GM19455 (cell line): Measurements from ENCODE around the gene CACTIN.
"Not testable (repeated sequence)": the region's sequence is repeated elsewhere in the genome, so short reads cannot be mapped to it uniquely, and the experiment has no call there.

Experiments
- ATAC-seq: cut with Tn5 transposase; IDR thresholded peaks from one replicate; pipeline ENCODE4 v1.9.1; 2021; ENCODE audit not compliant: unreplicated experiment

The CACTIN gene

DNA sequence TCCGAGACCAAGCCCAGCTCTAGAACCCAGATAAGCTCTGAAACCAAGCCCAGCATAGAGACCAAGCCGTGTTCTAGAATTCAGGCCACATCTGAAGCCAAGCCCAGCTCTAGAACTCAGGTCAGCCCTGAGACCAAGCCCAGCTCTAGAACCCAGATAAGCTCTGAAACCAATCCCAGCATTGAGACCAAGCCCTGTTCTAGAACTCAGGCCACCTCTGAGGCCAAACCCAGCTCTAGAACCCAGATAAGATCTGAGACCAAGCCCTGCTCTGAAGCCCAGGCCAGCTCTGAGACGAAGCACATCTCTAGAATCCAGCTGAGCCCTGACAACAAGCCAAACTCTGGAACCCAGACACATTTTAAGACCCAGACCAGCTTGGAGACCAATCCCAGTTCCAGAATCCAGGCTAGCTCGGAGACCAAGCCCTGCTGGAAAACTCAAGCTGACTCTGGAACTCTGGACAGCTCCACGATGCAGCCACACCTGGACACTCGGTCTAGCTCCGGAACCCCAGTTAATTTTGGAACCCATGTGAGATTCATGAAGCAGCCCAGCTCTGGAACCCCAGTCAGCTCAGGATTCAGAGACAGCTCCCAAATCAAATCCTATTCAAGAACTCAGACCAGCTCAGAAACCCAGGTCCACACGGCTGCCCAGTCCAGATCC lies 35.5 kb downstream of the CACTIN start:
- ATAC-seq, result no peak

DNA sequence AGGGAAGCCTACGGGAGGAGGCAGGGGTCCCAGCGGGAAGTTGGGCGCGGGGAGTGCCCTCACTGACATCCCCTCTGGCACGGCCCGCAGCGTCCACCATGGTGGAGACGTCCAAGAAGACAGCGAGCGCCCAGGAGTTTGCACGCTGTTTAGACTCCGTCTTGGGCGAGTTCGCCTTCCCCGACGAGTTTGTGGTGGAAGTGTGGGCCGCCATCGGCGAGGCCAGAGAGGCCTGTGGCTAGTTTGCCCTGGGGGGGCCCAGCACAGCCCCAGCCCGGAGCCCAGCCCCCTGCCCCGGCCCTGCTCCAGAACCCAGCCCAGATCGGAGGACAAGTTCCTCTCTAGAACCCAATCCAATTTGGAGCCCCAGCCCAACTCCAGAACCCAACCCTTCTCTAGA lies 36.6 kb downstream of the CACTIN start:
- ATAC-seq, result no peak

DNA sequence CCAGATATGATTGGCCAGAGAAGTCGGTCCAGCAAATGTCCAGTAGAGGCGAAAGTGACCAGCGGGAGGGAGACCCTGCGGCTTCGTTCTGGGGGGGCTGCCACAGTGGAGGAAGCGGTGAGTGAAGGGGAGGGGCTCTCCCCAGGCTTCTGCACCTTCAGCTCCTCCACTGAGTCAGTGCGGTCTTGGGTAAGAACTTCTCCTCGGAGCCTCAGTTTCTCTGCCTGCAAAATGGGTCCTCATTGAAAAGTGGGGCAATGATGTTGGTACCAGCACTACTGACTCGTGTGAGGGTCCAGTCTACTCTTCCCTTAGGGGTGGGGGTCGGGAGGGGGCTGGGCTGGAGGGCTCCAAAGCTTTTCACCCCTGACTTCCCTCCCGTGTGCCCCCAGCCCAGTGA lies 37.2 kb downstream of the CACTIN start:
- no peak for ATAC-seq

DNA sequence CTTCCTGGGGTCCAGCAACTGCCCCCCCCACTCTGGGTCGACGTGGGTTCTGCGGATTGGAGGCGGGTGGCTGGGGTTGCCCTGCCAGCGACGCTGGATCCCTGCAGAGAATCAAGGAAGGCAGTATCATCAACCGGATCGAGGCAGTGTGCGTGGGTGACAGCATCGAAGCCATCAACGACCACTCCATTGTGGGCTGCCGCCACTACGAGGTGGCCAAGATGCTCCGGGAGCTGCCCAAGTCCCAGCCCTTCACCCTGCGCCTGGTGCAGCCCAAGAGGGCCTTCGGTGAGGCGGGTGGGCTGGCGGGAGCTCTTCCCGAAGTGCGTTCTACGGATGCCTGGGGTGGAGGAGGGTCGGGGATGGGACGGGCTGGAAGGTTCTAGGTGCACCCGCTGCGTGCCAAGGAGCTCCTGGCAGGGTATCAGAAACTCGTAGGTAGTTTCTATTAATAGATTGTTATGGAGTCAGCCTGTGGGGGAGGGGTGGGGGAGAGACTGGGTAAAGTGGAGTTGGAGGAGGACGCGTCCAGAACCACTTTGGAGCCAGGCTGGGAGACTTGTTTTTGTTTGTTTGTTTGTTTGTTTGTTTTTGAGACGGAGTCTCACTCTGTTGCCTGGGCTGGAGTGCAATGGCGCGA lies 39.8 kb downstream of the CACTIN start:
- ATAC-seq, result no peak

DNA sequence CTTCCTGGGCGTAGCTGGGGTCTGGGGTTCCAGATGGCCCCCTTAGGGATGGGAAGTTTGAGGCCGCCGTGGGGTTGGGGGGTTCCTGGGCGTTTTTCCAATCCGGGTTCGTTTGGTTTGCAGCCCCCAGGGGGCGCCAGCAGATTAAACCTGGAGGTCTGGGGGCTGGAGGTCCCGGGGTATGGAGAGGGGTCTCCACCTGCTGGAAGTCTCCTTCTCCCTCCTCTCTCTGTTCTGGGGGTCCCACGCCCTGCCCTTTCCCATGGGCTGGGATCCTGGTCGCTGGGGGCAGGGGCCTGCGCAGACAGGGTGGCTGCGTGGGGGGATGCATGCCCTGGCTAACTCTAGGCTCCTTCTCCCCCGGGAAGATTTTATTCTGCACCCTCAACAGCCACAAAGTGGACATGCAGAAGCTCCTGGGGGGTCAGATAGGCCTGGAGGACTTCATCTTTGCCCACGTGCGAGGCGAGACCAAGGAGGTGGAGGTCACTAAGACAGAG lies 40.4 kb downstream of the CACTIN start:
- ATAC-seq, result no peak

DNA sequence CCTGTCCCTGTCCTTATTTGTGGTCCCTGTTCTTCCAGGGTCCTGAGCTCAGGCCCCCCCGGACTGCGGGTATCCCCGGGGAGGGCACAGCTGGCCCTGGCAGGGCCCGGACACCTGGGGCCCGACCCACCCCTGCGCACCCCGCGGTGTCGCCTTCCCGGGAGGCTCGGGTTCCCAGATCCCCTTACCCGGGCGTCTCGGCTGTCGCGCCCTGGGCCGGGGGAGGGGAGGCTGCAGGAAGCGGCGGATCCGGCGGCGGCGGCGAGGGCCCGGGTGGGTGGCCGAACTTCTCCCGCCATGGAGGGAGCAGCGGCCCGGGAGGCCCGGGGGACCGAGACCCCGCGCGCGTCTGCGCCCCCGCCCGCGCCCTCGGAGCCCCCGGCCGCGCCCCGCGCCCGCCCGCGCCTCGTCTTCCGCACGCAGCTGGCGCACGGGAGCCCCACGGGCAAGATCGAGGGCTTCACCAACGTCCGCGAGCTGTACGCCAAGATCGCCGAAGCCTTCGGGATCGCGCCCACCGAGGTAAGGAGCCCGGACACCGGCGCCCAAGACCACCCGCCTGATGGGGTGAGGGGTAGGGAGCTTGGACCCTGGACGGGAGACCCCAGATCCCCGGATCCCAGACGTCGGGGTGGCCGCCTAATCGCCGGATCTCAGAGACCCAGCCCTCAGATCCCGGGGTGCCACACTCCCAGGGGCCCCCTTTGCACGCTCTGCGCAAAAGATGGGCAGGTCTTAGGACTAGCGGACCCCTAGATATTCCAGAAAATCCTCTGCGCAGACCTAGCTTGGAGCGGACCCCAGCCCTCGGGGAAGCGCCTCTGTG lies 41.1 kb downstream of the CACTIN start, which contains the start of gene GIPC3:
TSS of gene GIPC3 (plus strand) at position 178 of the 826 bp plus-strand sequence. CDS start at position 298, 120 bp downstream.
- no peak for ATAC-seq

DNA sequence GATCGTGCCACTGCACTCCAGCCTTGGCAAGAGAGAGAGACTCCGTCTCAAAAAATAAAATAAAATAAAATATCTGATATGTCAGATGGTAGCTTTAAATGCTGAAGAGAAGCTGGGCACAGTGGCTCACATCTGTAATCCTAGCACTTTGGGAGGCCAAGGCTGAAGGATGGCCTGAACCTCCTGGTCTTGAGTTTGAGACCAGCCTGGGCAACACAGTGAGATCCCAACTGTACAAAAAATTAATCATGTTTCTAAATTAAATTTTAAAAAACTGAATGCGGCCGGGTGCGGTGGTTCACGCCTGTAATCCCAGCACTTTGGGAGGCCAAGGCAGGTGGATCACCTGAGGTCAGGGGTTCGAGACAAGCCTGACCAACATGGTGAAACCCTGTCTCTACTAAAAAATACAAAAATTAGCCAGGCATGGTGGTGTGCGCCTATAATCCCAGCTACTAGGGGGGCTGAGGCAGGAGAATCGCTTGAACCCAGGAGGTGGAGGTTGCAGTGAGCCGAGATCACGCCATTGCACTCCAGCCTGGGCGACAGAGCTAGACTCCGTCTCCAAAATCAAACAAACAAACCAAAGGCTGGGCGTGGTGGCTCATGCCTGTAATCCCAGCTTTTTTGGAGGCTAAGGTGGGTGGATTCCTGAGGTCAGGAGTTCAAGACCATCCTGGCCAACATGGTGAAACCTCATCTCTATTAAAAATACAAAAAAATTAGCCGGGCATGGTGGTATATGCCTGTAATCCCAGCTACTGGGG lies 42.4 kb downstream of the CACTIN start:
- not testable (repeated sequence) for ATAC-seq

DNA sequence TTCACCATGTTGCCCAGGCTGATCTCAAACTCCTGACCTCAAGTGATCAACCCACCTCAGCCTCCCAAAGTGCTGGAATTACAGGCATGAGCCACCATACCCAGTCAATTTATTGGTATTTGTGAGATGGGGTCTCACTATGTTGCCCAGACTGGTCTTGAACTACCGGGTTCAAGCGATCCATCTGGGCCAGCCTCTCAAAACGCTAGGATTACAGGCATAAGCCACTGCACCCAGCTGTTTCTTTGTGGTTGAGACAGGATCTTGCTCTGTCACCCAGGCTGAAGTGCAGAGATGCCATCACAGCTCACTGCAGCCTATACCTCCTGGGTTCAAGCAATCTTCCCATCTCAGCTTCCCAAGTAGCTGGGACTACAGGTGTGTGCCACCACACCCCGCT lies 44.8 kb downstream of the CACTIN start:
- not testable (repeated sequence) for ATAC-seq

DNA sequence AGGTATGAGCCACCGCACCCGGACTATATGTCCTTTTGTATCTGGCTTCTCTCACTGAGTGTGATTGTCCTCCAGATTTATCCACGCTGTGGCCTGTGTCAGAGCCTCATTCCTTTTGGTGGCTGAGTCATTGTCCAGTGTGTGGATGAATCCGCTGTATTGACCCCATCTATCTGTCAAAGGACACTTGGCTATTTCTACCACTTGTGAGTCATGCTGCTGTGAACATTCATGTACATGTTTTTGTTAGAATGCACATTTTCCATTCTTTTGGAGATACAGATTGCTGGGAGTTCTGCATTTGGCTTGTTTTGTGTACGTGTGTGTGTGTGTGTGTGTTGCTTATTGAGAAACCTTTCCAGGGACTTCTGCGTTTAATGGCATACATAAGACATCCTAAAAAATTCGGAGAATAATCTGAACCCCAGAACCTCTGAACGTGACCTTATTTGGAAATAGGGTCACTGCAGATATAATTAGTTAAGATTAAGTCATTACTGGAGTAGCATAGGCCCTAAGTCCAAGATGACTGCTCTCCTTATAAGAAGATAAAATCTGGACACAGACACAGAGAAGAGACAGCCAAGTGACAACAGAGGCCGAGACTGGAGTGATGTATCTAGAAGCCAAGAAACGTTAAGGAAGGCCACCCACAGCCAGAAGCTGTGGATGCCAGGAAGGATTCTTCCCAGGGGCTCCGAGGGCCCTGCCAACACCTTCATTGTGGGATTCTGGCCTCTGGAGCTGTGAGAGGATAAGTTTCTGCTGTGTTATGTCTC lies 46.2 kb downstream of the CACTIN start:
- ATAC-seq, result no peak

DNA sequence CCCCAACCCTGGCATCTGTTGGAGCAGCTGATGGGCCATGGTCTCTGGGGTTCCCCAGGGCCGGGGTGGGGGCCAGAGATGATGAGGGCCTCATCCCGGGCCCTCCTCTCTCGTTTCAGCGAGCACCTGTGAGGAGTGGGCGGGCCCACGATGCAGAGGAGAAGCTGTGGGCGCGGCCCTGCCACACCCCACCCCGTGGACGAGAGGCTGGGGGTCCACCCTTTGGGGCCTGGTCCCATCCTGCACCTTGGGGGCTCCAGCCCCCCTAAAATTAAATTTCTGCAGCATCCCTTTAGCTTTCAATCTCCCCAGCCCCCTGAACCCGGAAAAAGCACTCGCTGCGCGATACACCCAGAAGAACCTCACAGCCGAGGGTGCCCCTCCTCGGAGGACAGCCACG lies 48.2 kb downstream of the CACTIN start:
- ATAC-seq, result no peak

DNA sequence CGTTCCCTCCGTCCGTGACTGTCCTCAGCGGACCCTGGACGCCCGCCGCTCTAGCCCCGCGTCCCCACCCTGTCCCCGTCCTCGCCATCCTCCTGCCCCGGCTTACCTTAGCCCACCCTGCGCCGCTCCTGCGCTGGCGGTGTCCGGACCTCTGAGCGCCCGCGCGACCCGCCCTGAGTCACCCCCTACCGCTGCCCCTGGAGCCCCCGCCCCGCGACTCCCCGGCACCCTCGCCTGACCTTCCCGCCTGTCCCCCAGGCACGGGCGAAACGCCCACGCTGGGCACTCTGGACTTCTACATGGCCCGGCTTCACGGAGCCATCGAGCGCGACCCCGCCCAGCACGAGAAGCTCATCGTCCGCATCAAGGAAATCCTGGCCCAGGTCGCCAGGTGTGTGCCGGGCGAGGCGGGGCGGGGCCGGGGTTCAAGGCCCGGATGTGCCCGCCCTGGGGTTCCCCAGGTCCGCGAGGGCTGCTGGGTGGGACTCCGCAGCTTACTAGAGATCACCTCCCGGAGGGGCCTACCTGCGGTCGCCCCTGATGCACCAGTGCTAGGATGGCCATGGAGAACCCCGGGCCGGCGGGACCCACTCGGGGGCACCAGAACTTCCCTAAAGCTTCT lies 48.8 kb downstream of the CACTIN start:
- ATAC-seq, result no peak

DNA sequence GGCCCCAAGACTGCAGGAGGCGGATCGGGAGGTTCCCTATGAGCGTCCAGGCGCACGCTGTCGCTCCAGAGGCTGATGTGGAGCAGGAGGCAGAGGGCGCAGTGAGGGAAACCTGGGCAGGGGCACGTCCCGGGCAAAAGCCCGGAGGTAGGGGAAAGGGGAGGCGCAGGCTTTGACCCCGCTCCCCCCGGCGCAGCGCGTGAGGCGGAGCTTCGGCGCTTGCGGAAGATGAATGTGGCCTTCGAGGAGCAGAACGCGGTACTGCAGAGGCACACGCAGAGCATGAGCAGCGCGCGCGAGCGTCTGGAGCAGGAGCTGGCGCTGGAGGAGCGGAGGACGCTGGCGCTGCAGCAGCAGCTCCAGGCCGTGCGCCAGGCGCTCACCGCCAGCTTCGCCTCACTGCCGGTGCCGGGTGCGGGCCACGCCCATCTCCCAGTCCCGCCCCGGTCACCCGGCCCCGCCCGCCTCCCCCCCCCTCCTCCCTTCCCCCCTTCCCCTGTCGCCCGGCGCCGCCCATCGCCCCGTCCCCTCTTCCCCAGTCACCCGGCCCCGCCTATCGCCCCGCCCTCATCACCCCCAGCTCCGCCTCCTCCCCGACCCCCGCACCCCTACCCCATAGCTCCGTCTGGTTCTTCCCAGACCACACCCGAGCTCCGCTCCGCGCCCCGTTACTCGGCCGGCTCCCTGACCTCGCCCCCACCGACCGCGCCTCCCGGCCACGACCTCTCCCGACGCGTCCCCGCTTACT lies 49.7 kb downstream of the CACTIN start:
- ATAC-seq, result no peak

DNA sequence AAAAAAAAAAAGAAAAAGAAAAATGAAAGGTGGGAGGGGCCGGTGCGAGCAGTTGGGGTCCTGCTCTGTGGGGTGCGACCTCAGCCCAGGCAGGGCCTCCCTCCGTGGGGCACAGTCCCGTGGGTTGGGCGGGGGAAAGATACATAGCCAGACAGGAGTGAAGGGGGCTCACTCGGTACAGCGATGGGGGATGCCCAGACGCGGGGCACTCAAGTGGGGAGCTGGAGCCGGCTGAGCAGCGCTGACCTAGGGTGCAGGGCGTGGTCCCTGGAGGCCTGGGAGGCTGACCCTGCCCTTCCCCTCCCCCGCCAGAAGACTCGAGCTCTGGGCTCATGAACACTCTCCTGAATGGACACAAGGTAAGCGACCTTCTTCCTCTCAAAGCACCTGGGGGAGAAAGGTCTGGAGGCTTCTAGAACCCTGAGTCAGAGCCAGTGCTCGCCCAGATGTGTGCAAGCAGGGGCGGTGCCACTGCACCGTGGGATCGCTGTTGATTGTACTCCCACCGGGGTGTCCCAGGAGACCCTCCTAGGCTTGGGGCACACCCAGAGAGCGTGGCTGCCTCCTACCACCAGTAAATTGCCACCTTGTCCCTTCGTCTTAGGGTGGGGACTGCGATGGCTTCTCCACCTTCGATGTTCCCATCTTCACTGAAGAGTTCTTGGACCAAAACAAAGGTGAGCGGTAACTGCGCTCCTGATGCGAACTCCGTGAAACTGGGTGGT lies 50.5 kb downstream of the CACTIN start:
- ATAC-seq, result no peak

DNA sequence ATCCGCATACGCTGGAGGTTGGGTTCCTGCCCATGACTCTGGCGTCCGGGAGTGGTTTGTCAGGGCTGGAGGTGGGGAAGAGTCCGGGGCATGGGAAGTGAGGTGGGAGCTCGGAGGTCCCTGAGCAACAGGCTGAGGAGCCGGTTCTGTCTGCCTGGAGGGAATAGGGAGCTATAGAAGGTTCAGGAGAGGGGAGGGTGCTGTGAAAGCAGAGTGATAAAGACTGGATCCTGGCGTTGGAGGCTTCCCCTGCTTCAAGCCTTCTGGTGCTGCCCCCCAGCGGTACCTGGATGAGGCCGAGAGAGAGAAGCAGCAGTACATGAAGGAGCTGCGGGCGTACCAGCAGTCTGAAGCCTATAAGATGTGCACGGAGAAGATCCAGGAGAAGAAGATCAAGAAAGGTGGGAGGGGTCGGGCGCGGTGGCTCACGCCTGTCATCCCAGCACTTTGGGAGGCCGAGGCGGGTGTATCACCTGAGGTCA lies 51.3 kb downstream of the CACTIN start:
- no peak for ATAC-seq

DNA sequence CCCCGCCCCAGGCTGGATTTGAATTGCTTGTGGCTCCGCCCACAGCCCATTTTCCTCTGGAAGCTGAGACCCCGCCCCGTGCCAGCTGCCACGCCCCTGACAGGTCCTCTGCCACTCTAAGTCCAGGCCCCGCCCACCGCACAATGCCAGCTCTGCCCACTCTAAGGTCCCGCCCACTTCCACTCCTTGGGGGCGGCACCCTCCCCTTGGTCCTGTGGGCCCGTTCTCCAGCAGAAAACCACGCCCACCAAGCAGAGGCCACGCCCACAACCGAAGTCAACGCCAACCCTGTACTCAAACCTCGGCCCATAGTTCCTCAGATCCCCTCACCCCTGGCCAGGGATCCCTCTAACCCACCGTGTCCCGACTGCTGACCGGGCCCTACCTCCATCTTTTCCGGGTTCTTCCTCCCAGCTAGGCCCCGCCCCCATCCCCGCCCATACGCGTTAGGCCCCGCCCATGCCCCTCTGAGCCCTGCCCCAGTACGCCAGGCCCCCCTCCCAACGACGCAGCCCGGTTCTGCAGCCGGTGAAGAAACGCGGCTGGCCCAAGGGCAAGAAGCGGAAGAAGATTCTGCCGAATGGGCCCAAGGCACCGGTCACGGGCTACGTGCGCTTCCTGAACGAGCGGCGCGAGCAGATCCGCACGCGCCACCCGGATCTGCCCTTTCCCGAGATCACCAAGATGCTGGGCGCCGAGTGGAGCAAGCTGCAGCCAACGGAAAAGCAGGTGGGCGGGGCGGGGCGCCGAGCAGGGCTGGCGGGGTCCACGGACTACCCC lies 52.5 kb downstream of the CACTIN start:
- peak; percentile 28 for ATAC-seq

DNA sequence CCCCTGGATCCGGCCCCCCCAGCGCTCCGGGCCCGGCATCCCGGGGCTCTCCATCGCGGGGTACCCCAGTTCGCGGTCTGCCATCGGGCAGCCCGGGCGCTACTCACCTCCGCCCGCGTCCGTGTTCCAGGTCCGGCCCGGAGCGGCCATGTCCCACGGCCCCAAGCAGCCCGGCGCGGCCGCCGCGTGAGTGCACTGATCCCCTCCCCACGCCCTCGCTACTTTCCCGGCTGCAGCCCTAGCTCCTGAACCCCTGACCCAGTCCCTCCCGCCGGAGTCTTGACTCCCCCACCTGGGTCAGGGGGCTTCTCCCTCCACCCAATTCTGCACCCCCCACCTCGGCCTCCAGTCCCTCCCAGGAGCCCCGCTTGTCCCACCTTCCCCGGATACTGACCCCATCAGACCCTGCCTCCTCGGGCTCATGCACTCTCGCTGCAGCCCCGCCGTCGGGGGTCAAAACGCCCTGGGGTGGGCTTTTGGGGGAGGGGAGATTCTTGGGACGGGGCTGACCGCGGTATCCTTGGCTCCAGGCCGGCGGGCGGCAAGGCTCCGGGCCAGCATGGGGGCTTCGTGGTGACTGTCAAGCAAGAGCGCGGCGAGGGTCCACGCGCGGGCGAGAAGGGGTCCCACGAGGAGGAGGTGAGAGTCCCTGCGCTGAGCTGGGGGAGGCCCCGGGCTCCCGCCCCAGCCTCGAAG lies 53.3 kb downstream of the CACTIN start:
- peak; percentile 2 for ATAC-seq

DNA sequence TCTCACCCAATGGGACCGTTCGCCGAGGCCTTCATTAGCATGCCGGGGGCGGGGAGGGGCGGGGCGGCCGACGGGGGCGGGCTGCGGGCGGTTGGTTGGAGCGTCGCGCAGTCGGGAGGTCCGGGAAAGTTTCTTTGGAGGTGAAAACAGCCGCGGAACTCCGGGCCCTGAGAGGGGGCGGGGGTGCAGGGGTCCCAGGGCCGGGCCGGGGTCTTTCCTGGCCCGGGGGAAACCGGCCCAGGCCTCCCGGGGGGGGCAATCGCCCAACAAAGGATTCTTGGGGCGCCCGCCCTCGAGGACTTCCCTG lies 53.8 kb downstream of the CACTIN start, which contains the start of gene HMG20B:
TSS of gene HMG20B (plus strand) at position 90 of the 307 bp plus-strand sequence. CDS start 366 bp downstream, outside the sequence.
- ATAC-seq, result peak; percentile 8
